Omental fat pad (tissue), 4 donors: ENCODE measurements around the gene AGRP. TPM values are rescaled to one million over a fixed set of nuclear protein-coding genes. Genes with fewer than 3 reads are reported as not detected.
A peak's percentile ranks its signal among the peaks of the same experiment; 100 is the strongest.
"Not testable (repeated sequence)": the region's sequence is repeated elsewhere in the genome, so short reads cannot be mapped to it uniquely, and the experiment has no call there.

Experiments
- ATAC-seq: fragments of 150-250 bp; one replicate; pipeline ENCODE4 v1.9.1; 2016; ENCODE audit warnings: mild to moderate bottlenecking, moderate library complexity; ENCODE audit not compliant: low FRiP score
- DNase-seq: peaks from one replicate; pipeline ENCODE4 v3.0.0-alpha.2; 2019; ENCODE audit warnings: low spot score
- total RNA-seq, 4 donors: library from RNA; depleted of rRNA; stranded (reverse); fragments of >200 nt; gene quantifications; one replicate each; pipeline ENCODE4 v1.1.0, GENCODE V29; 2016
- TF ChIP-seq, protein P1 (sequence below), 3 donors: fragments of 450-650 bp; IDR thresholded peaks; one replicate each; pipeline ENCODE4 v1.5.1; 2016 to 2017; ENCODE audit warnings: antibody characterized with exemption in 3 of 3, mild to moderate bottlenecking in 3 of 3, moderate library complexity in 2 of 3

The AGRP gene
- total RNA-seq, 4 donors from 2014 or later, result not detected

- DNase-seq (no peak), ATAC-seq (peak; percentile 74)
- TF ChIP-seq, protein P1, sequence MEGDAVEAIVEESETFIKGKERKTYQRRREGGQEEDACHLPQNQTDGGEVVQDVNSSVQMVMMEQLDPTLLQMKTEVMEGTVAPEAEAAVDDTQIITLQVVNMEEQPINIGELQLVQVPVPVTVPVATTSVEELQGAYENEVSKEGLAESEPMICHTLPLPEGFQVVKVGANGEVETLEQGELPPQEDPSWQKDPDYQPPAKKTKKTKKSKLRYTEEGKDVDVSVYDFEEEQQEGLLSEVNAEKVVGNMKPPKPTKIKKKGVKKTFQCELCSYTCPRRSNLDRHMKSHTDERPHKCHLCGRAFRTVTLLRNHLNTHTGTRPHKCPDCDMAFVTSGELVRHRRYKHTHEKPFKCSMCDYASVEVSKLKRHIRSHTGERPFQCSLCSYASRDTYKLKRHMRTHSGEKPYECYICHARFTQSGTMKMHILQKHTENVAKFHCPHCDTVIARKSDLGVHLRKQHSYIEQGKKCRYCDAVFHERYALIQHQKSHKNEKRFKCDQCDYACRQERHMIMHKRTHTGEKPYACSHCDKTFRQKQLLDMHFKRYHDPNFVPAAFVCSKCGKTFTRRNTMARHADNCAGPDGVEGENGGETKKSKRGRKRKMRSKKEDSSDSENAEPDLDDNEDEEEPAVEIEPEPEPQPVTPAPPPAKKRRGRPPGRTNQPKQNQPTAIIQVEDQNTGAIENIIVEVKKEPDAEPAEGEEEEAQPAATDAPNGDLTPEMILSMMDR (IDR thresholded peaks at IDR 0.05), result no peak
These were observed 15.8 kb upstream of the AGRP start for GRCh38 chr16:67499106-67499505.

- DNase-seq, result no peak
- no peak for ATAC-seq
- TF ChIP-seq, protein P1 (IDR thresholded peaks at IDR 0.05), result no peak
These were observed 7.2 kb upstream of the AGRP start for GRCh38 chr16:67490335-67491096.

DNA sequence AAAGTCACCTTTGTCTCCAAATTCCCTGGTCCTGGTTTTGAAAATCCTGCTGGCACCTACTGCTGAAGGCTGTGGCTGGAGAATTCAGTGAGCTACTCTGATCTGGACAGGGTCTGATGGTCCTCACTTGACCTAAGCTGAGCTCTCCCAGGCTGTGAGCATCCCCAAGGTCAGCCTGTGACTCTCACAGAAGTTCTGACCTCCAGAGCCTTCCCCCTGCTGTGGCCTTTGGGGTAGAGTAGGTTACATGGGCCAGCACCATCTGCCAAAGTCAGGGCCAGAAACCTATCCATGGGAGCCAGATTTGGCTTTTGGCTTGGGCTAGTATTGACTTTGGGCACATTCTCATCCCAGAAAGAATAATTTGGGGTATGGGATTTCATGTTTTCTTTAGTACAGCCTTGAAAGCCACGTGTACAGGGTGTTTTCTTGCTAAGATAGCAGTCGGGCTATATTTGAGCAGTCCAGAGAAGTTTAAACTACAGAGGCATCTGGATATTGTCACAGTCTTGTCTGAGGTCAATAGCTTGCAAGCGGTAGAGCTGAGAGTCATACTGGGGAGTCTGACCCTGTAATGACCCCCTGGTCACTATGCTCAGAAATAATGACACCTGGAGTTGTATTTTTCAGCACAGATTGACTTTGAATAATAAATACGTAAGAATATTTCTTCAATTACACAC lies 6.2 kb upstream of the AGRP start:
- DNase-seq (no peak), ATAC-seq (no peak)
- TF ChIP-seq, protein P1 (IDR thresholded peaks at IDR 0.05), result no peak

- not testable (repeated sequence) for DNase-seq, ATAC-seq
These were observed 4.2 kb upstream of the AGRP start for GRCh38 chr16:67487561-67487960.

GRCh38 chr16:67486805-67487204 lies 3.5 kb upstream of the AGRP start:
- no peak for ATAC-seq
- TF ChIP-seq, protein P1 (IDR thresholded peaks at IDR 0.05), result no peak
- no peak for DNase-seq

GRCh38 chr16:67483731-67484525 lies 581 bp upstream of the AGRP start:
- no peak for DNase-seq
- TF ChIP-seq, protein P1 (IDR thresholded peaks at IDR 0.05), result no peak
- ATAC-seq, result no peak

DNA sequence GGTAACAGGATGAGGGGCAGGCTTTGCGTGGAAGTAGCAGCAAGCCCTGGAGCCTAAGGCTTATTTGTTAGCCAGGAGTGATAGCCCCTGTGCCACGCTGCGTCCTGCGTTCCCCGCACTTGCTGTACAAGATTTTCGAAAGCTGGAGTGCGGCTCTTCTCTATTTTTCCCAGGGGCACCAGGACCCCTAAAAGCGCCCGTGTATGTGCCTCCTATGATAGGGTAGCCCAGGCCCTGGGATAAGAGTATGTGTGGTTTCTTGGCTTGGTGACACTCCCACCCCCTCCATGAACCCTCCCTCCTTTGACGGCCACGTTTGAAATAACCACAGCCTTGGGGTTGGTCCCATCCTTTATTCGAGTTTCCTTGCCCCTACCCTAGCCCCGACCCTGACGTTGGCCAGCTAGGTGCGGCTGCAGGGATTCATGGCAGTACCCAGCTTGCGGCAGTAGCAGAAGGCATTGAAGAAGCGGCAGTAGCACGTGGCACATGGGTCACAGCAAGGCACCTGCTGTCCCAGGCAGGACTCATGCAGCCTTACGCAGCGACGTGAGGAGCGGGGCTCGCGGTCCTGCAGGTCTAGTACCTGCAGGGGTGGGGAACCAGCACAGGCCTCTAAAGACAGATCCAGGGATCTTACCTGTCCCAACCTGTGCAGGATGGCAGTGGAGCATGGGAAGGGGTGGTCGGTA lies 968 bp downstream of the AGRP start:
- TF ChIP-seq, protein P1 (IDR thresholded peaks at IDR 0.05), result no peak
- ATAC-seq (no peak), DNase-seq (no peak)
